GM10266 (cell line): ENCODE results near the gene VPS51.
A peak's percentile ranks its signal among the peaks of the same experiment; 100 is the strongest.

Experiments
- DNase-seq: peaks from one replicate; pipeline ENCODE4 v3.0.0; 2012; ENCODE audit errors: extremely low spot score
- TF ChIP-seq, protein P1 (sequence below): IDR thresholded peaks from 2 replicates; pipeline ENCODE4 v1.5.1; 2012; ENCODE audit warnings: mild to moderate bottlenecking, low read depth; ENCODE audit not compliant: control insufficient read depth, insufficient read depth; ENCODE audit errors: missing control alignments

Gene VPS51

GRCh38 chr11:65156256-65156655 lies 60.2 kb downstream of the VPS51 start:
- no peak for DNase-seq
- TF ChIP-seq, protein P1, sequence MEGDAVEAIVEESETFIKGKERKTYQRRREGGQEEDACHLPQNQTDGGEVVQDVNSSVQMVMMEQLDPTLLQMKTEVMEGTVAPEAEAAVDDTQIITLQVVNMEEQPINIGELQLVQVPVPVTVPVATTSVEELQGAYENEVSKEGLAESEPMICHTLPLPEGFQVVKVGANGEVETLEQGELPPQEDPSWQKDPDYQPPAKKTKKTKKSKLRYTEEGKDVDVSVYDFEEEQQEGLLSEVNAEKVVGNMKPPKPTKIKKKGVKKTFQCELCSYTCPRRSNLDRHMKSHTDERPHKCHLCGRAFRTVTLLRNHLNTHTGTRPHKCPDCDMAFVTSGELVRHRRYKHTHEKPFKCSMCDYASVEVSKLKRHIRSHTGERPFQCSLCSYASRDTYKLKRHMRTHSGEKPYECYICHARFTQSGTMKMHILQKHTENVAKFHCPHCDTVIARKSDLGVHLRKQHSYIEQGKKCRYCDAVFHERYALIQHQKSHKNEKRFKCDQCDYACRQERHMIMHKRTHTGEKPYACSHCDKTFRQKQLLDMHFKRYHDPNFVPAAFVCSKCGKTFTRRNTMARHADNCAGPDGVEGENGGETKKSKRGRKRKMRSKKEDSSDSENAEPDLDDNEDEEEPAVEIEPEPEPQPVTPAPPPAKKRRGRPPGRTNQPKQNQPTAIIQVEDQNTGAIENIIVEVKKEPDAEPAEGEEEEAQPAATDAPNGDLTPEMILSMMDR = no peak

DNA sequence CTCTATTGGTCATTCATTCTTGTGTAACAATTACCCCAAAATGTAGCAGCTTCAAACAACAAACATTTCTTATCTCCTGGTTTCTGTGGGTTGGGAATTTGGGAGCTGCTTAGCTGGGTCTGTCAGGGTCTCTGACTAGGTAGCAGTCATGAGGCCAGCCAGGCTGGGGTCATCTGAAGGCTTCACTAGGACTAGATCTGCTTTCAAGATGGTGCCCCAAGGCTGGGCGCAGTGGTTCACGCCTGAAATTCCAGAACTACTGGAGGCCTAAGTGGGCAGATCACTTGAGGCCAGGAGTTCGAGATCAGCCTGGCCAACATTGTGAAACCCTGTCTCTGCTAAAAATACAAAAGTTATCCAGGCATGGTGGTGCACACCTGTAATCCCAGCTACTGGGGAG lies 60.9 kb downstream of the VPS51 start:
- TF ChIP-seq, protein P1 = no peak
- no peak for DNase-seq

- DNase-seq = no peak
- TF ChIP-seq, protein P1 = no peak
These were observed 61.3 kb downstream of the VPS51 start for GRCh38 chr11:65157336-65157735.

DNA sequence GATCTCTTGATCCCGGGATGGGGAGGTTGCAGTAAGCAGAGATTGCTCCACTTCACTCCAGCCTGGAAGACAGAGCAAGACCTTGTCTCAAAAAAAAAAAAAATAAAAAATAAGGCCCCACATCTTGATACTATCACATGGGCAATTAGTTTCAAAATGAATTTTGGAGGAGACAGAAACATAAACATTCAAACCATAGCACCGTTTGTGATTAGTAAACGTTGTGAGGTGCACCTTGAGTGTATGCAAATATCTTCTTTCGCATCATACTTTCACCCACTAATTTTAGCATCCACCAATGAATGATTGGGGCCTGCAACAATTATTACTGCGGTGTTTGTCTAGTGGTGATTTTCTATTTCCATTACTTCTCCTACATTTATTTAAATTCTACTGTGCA lies 63.0 kb downstream of the VPS51 start:
- peak; percentile 44 for DNase-seq
- TF ChIP-seq, protein P1 = no peak

DNA sequence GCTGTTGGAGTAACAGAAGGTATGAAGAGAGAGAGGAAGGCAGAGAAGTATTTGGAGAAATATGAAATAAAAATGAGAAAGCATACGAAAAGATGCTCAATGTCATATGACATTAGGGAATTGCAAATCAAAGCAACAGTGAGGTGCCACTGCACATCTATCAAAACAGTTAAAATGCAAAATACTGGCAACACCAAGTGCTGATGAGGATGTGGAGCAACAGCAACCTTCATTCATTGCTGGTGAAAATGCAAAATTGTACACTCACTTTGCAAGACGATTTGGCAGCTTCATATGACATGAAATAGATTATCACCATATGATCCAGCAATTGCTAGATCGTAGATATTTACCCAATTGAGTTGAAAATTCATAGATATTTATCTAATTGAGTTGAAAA lies 64.6 kb downstream of the VPS51 start:
- DNase-seq = no peak
- TF ChIP-seq, protein P1 = no peak
